MCF 10A (cell line): ENCODE measurements around the gene BABAM1. TPM values are rescaled to one million over a fixed set of nuclear protein-coding genes. Genes with fewer than 3 reads are reported as not detected.

Source experiments
- BruUV-seq: library from RNA; stranded (reverse); fragments of 400-500 nt; replicated peaks from 2 replicates; lab custom pipeline; 2021; lab: Mats Ljungman, UMichigan
- CTCF ChIA-PET: fragments of 300-600 bp; sonication (Branson Sonifier 250); formaldehyde crosslinking; extraction: SDS; loops from one replicate; lab custom pipeline; 2021; ENCODE audit warnings: antibody characterized with exemption, inconsistent platforms; lab: Yijun Ruan, JAX
- POLR2A ChIA-PET: fragments of 300-600, 350-650 bp; sonication (Branson Sonifier 250); formaldehyde crosslinking; extraction: SDS; loops from one replicate; lab custom pipeline; 2020; ENCODE audit warnings: antibody characterized with exemption, inconsistent platforms; lab: Yijun Ruan, JAX
- DNase-seq: peaks from one replicate; pipeline ENCODE4 v3.0.0-alpha.2; 2018; ENCODE audit not compliant: unreplicated experiment
- H3K27ac Mint-ChIP-seq: one replicate; pipeline ENCODE4 v1.8.0; 2022; ENCODE audit warnings: mild to moderate bottlenecking, low read depth, mixed read lengths; ENCODE audit not compliant: unreplicated experiment
- H3K27me3 Mint-ChIP-seq: one replicate; pipeline ENCODE4 v1.8.0; 2022; ENCODE audit warnings: mixed read lengths; ENCODE audit not compliant: insufficient read depth, unreplicated experiment
- H3K36me3 Mint-ChIP-seq: one replicate; pipeline ENCODE4 v1.8.0; 2022; ENCODE audit warnings: mild to moderate bottlenecking, moderate library complexity, mixed read lengths; ENCODE audit not compliant: insufficient read depth, unreplicated experiment
- H3K4me1 Mint-ChIP-seq: one replicate; pipeline ENCODE4 v1.8.0; 2022; ENCODE audit warnings: mixed read lengths; ENCODE audit not compliant: insufficient read depth, unreplicated experiment
- H3K4me3 Mint-ChIP-seq: one replicate; pipeline ENCODE4 v1.8.0; 2022; ENCODE audit warnings: mild to moderate bottlenecking, moderate library complexity, mixed read lengths; ENCODE audit not compliant: unreplicated experiment
- H3K9me3 Mint-ChIP-seq: one replicate; pipeline ENCODE4 v1.8.0; 2022; ENCODE audit warnings: mixed read lengths; ENCODE audit not compliant: unreplicated experiment
- CTCF ChIP-seq: fragments of 200-600 bp; IDR thresholded peaks from one replicate; pipeline ENCODE4 v1.8.0; 2022; ENCODE audit warnings: antibody characterized with exemption, mild to moderate bottlenecking; ENCODE audit not compliant: unreplicated experiment
- intact Hi-C: fragments of 100-400 bp; cut with micrococcal nuclease; formaldehyde crosslinking; loops from 2 replicates; pipeline ENCODE4 v1.14.1; 2022
- total RNA-seq: library from RNA; stranded (reverse); gene quantifications from 2 replicates; pipeline ENCODE4 v1.2.3, GENCODE V29; 2022

Gene BABAM1
- total RNA-seq, 1 experiment from 2014 or later, result 96.1 TPM

- no peak for TF ChIP-seq CTCF
- no peak overlapping the region for H3K4me3 Mint-ChIP-seq
- DNase-seq, result no peak
- ChIA-PET CTCF (no interaction called here), POLR2A (interaction anchor here (0.7 kb wide), 1 partner anchor 12 kb away, joined by 3 read pairs; no protein-coding TSS in a partner anchor)
- intact Hi-C loops, result no loop called here
- H3K27ac Mint-ChIP-seq, result no peak overlapping the region
- no TSS peak for BruUV-seq
- H3K27me3 Mint-ChIP-seq, result no peaks in the 10 kb centered on the region
- H3K9me3 Mint-ChIP-seq, result no peaks in the 10 kb centered on the region
- peaks cover 65% of the 10 kb centered on the region for H3K36me3 Mint-ChIP-seq
- H3K4me1 Mint-ChIP-seq, result no peaks in the 10 kb centered on the region
Observed at GRCh38 chr19:17318966-17319365, 51.7 kb downstream of the BABAM1 start.

- no peak for TF ChIP-seq CTCF
- no peak for DNase-seq
- intact Hi-C loops, result no loop called here
- Mint-ChIP-seq H3K27ac (no peak overlapping the region), H3K4me1 (no peaks in the 10 kb centered on the region), H3K27me3 (no peaks in the 10 kb centered on the region), H3K9me3 (no peaks in the 10 kb centered on the region), H3K4me3 (no peak overlapping the region), H3K36me3 (peaks cover 63% of the 10 kb centered on the region)
- POLR2A ChIA-PET, result interaction anchor here (0.7 kb wide), 1 partner anchor 13 kb away, joined by 3 read pairs; no protein-coding TSS in a partner anchor
- CTCF ChIA-PET, result no interaction called here
- BruUV-seq, result TSS peak; percentile 72
Observed at GRCh38 chr19:17319473-17320238, 52.4 kb downstream of the BABAM1 start.

- Mint-ChIP-seq H3K4me1 (no peaks in the 10 kb centered on the region), H3K27me3 (no peaks in the 10 kb centered on the region), H3K36me3 (peaks cover 70% of the 10 kb centered on the region), H3K4me3 (no peak overlapping the region), H3K9me3 (no peaks in the 10 kb centered on the region), H3K27ac (no peak overlapping the region)
- CTCF ChIA-PET, result interaction anchor here (0.6 to 1.1 kb wide), 3 partner anchors 13 to 1066 kb away, joined by 3 read pairs; no protein-coding TSS in a partner anchor
- DNase-seq, result no peak
- no TSS peak for BruUV-seq
- POLR2A ChIA-PET, result no interaction called here
- intact Hi-C loops, result no loop called here
- no peak for TF ChIP-seq CTCF
Observed at GRCh38 chr19:17320435-17320834, 53.2 kb downstream of the BABAM1 start.

- Mint-ChIP-seq H3K27me3 (no peaks in the 10 kb centered on the region), H3K36me3 (peaks cover 67% of the 10 kb centered on the region), H3K27ac (peak overlapping the region; percentile 92), H3K9me3 (no peaks in the 10 kb centered on the region), H3K4me1 (peaks cover 5% of the 10 kb centered on the region), H3K4me3 (no peak overlapping the region)
- DNase-seq, result no peak
- no TSS peak for BruUV-seq
- TF ChIP-seq CTCF, result no peak
- POLR2A ChIA-PET, result no interaction called here
- CTCF ChIA-PET, result interaction anchor here (1.1 kb wide), 1 partner anchor 12 kb away, joined by 3 read pairs; no protein-coding TSS in a partner anchor
- intact Hi-C loops, result no loop called here
Observed at GRCh38 chr19:17321655-17322489, 54.6 kb downstream of the BABAM1 start.
